HG02973 (cell line): Measurements from ENCODE around the gene GNPAT.
"Not testable (repeated sequence)": the region's sequence is repeated elsewhere in the genome, so short reads cannot be mapped to it uniquely, and the experiment has no call there.

Experiments used
- ATAC-seq: cut with Tn5 transposase; IDR thresholded peaks from one replicate; pipeline ENCODE4 v1.9.1; 2021; ENCODE audit warnings: moderate library complexity; ENCODE audit not compliant: unreplicated experiment

The GNPAT gene

DNA sequence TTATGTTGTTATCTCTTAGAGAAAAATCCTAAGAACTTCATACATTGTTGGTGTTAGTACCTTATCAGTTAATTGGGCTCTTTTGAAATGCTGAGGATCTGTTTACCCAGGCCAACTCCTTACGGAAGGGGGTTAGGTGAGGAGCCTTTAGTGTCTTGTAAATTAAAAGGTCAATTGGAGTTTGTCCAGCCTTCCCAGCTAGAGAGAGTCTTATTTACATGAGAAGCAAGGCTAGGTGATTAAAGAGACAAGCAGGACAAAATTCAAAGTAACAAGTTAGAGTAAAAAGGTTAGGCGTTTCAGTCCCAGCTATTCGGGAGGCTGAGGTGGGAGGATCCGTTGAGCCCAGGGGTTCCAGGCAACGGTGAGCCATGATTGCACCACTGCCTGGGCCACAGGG lies 28.7 kb upstream of the GNPAT start:
- ATAC-seq = not testable (repeated sequence)

DNA sequence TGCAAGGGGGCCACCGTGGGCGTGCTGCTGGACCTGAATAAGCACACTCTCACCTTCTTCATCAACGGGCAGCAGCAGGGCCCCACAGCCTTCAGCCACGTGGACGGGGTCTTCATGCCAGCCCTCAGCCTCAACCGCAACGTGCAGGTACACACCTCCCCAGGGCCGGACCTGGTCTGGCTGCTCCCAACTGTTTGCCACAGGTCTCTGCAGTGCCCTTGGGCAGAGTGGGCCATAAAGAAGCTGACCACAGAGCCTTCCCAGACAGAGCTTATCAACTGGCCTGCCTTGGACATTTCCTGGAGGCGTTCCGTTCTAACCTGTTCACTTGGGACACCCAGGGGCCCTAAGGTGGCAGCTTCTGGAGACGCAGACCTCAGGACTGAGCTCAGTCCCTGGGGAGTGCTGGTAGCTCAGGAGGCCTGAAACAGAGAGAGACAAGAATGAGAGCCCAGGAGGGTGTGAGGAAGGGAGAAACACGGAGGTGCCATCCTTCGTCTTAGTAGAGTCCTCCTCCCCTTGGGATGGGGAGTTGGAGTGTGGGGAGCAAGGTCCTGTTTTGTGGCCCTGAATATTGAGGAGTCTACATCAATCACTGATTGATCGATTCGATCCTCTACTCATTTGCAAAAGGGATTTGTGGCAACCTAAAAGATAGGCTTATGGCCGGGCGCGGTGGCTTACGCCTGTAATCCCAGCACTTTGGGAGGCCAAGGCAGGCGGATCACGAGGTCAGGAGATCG lies 27.0 kb upstream of the GNPAT start:
- ATAC-seq = no peak

DNA sequence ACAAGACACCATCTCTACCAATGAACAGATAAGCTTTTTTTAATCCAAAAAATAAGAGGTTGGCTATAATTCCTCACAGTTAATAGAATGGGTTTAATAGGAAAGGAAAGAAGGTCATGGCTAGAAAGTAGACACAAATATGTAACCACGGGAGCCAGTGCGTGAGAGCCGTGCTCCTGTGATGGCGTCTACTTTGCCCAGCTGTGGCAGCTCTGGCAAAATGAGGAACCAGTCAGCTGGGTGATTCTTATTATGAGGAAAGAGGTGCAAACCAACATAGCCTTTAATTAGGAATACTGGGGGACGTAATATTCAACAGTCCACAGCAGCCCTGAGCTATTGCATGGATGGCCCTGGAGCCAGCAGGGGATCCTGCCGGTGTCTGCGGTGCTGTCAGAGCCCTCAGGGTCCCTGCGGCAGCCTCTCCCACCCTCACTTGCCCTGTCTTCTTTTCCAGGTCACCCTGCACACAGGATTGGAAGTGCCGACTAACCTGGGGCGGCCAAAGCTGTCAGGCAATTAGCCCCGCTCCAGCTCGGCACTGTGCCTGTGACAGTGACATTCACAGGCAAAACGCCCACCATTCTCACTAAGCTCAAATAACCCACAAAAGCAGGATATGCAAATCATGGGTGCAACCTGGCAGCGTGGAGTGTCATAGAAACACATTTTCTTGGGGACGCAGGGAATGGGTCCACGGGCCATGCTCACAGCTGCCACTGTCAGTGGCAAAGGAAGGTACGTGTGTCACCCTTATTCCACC lies 25.9 kb upstream of the GNPAT start:
- ATAC-seq = no peak

DNA sequence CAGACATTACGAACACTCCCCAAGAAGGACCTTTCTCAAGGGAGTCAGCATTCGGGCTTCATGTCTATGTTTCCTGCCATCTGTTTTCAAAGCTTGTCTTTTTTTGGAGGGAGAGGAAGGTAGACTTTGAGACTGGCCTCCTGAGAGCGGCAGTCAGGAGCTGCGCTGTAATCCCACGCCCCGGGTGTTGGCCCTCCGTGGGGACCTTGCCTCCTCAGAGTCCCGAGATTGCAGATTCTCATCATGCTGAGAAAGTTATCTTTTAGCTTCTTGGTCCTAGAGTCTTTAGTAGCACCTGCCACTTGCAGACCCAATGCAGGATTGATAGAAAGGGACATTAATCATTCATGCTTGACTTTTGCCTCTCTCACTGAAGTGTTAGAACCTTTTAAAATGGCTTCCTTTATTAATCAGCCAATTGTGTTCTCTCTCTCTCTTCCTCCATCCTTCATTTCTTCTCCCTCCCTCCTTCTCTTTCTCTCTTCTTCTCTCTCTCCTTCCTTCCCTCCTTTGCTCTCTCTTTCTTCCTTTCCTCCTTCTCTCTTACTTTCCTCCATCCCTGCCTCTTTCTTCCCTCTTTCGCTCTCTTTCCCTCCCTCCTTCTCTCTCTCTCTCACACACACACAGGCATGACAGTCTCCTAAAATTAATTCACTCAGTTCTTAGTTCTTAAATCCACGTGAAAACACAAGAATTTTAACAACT lies 25.2 kb upstream of the GNPAT start:
- ATAC-seq = no peak

DNA sequence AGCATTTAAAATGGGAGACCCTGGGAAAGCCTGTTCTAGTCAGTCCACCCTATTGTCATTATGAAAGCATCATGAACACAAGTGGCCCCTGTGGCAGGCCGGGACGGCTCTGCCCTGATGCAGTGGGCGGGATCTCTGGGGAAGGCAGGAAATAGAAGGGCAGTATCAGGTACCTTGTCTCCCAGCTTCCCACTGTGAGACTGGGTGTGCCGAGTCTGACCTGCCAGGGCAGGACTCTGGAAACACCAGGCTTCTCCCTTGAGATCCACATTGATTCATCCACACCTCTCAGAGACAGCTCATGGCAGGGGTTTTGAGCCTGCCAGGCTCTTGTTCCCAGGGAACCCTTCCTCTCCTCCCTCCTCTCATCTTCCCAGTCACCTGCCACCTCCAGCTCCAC lies 24.5 kb upstream of the GNPAT start:
- ATAC-seq = no peak

DNA sequence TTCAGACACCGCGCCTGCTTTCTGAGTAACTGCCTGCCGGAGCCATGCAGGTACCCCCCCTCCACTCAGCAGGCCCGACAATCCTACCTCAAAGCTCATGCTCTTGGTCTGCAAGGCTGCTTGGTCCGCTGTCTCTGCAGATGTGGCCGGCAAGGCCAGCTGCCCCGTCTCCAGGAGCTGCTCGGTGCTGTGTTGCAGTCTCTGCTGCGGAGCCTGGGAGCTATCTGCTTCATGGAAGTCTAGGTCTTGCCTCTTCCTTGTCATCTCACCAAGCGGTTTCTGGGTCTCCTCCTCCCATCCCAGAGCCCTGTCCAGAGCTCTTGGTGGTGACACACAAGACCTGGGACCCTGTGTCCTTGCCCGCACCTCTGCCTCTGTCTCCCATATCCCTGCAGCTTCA lies 24.0 kb upstream of the GNPAT start:
- ATAC-seq = no peak

DNA sequence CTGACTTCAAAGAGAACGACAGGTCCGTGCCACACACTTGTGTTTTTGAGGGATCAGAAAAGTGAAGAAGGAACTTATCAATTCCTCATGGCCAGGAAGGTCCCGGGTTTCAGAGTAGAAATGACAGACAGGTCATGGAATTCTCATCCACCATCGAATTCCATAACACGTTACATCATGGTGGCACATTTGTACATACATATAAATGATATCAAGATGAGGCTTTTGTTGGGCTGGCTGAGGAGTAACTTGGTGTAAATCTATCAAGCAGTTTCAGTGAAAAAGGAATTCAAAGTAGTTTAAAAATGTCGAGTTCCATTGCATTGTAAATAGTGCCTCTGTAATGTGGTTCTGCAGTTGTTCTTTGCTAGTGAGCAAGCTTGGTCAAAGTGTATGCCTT lies 22.9 kb upstream of the GNPAT start:
- ATAC-seq = no peak

DNA sequence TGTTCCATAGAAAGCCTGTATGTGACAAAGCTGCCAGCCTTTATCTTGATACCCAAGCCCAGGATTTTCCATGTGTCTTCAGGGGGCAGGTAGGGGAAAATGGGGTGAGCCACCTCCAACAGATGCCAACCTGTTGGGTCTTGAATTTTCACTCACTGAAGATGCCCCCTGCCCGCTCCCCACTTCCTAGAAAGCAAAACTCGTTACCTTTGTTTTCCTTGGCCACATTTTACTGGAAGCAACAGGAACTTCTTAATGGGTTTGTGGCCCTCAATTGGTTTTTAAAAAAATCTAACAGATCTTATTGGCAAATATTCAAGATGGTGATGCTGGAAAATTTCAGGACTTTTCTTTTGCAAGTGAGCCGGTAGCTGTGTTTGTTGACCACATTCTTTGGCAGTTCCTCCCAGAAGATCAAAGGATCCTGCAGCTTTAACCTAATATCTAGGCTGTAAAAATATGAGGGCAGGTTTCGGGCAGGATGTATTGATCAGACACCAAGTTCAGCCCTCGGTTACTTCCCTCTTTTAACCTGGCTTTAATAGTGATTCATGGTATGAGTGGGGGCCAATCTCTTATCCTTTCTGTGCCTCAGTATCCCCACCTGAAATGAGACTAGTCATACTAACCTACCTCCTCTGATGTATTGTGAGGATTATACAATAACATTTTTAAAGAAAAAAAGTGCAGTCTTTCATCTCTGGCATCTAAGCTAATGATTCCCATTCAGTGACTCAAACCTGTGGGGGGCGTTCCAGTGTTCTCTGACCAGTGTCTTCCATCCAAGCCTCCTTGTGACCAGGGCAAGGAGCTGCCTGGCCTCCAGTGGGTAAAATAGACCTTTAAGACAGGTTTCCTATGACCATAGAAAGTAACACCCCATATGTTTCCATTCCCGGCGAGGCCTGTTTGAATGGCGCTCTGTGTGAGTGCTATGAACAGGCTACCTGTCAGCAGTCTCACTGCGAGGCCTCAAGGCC lies 21.3 kb upstream of the GNPAT start:
- no peak for ATAC-seq

DNA sequence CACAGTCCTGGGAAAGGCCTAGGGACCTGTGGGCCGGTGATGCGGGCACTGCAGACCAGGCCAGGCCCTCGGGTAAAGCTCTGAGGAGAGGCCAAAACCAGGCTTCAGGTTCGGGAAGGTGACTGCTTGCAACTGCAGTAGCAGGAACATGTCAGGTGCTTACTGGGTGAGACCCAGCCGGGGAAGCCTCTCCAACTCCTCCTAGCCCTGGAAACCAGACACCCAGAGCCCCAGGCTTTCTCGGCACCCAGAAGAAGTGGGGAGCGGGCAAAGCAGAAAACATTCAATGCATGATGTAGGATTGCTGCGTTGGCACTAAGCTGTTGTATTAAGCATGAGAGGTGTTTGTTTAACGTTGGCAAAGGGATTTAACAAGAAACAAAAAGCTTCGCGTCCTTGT lies 20.2 kb upstream of the GNPAT start:
- ATAC-seq = no peak

DNA sequence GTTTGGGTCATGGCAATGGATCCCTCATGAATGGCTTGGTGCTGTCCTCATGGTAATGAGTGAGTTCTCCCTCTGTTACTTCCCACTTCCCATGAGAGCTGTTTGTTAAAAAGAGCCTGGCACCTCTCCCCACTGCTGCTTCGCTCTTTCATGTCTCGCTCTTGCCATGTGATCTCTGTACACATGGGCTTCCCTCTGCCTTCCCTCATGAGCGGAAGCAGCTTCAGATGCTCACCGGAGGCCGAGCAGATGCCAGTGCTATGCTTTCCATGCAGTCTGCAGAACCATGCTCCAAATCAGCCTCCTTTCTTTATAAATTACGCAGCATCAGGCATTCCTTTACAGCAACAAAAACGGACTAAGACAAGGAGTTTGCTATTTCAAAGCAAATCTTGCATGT lies 14.9 kb upstream of the GNPAT start:
- no peak for ATAC-seq

DNA sequence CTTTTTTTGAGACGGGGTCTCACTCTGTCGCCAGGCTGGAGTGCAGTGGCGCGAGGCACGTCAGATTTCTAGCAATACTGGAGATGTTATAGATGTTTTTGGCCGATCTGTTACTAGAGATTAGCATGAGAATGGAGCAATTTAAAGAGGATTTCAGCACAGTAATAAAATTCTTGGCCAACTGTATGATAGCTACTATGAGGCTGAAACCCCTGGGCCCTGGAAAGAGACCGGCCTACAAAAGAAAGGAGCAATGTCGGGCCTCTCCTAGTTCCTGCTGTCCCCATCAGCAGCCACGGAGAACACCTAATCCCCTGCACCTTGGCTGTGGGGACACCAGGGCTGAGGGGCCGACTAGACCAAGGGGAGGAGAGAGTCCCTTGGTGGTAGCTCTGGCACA lies 9.5 kb upstream of the GNPAT start:
- ATAC-seq = no peak

DNA sequence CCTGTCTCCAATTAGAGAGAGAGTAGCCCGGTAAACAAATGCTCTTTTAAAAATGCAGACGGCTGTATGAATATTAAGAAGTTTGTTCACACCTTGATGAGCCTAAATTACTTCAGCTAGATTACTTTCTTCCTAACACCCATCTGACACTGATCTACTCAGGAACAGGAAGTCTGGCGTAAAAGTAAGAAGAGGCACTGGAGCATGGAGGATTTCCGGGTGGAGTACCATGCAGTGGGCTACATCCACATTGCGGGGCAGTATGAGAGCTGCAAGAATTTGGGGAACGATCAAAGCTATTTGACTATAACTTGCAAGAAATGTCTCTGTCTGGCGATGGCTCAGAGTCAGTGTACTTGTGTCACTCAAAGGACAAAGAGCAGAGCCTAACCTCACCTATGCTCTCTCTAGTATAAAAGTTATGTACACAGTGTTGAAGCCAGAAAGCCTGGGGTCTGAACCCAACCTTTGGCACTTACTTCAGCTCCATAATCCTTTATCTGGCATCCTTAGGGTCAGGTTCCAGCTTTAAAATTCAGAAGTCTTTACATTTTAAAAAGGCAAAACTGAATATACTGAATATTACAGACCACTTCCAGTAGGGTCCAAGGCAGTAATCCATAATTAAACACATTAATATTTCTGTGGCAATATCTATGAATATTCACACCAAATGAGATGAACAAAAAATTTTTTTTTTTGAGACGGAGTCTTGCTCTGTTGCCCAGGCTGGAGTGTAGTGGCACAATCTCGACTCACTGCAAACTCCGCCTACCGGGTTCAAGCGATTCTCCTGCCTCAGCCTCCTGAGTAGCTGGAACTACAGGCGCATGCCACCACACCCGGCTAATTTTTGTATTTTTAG lies 7.9 kb upstream of the GNPAT start:
- ATAC-seq = no peak

DNA sequence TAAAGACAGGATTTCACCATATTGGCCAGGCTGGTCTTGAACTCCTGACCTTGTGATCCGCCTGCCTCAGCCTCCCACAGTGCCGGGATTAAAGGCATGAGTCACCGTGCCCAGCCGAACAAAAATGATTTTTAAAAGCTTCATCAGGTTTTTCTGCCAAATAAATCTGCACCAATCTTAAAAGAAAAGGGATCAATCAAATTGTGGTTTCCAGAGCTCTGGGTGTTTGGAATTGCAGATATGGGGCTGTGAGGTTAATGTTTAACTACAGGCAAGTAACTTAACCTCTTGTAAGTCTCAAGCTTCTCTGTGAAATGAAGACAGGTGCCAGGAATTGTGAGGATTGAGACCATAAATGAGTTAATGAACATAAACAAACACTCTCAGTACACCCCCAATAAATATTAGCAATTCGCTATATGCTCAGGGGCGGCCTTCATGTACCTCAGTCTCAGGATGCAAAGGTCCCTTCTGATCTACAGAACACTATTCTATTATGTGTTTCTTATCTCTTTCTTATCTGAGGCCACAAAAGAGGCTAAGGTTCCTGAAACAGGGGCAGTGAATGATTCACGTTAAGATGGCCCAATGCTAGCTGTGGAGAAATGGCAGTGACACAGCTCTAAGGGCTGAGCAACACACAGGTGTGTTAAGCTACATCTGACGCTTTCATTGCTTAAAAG lies 7.1 kb upstream of the GNPAT start:
- no peak for ATAC-seq

DNA sequence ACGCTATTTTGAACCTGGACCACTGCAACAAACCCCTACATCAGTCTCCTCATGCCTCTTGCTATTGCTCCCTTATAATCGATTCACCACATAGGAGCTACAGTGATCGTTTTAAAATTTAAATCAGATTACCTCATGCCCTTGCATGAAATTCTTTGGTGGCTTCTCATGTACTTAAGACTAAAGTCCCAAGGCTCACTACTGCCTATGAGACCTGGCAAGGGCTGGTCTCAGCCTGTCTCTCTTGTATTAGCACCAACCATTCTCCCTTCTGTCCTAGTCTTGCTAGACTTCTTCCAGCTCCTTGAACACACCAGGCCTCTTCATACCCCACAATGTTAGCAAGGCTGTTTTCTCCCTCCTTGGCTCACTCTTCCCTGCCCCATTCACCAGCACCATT lies 6.5 kb upstream of the GNPAT start:
- no peak for ATAC-seq

DNA sequence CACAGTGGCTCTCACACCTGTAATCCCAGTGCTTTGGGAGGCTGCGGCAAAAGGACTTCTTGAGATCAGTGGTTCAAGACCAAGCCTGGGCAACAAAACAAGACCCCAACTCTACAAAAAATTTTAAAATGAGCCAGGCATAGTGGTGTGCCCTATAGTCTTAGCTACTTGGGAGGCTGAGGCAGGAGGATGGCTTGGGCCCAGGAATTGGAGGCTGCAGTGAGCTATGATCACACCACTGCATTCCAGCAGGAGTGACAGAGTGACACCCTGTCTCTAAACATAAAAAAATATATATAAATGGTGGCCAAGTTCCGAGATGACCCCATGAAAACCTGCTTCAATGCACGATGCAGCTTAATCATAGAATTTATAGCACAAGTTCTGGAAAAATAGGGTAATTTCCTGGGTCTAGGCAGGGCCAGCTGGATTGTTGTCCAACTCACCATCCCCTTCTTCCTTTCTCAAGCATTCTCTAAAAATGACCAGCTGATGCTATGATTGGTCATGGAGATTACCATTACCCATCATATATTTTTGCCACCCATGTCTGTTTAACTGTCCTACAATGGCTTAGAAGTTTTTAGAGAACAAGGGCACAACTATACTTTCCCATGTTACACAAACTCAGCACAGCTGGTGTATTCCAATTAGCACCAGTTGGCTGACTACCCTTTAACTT lies 5.3 kb upstream of the GNPAT start:
- no peak for ATAC-seq

DNA sequence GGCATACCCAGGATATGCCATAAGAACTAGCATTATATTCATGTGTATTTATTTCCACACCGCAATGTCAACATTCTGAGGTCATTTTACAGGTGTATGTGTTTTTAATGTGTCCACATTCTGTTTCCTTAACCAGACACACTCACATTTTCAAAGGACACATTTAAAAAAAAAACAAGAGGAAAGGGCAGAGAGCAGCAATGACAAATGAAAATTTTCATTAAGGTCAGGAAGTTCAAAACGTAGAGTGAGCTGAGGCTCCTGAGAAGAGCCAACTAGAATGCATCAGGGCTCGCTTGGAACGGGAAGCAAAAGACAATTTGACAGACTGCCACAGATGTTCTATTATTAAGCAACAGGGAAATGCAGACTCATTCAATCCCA lies 4.8 kb upstream of the GNPAT start:
- no peak for ATAC-seq

DNA sequence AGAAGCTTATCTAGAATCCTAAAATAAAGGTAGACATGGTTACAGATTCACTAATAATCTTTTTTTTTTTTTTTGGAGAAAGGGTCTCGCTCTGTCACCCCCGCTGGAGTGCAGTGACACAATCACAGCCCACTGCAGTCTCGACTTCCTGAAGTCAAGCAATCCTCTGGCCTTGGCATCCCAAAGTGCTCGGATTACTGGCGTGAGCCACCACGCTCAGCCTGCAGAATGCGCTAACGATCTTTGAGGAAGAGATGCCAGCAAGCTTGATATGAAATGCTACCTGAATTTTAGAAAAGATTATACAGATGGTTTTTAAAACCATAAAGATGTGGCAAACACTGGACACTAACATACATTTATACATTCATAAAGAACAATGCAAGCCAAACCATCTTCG lies 4.1 kb upstream of the GNPAT start:
- no peak for ATAC-seq

DNA sequence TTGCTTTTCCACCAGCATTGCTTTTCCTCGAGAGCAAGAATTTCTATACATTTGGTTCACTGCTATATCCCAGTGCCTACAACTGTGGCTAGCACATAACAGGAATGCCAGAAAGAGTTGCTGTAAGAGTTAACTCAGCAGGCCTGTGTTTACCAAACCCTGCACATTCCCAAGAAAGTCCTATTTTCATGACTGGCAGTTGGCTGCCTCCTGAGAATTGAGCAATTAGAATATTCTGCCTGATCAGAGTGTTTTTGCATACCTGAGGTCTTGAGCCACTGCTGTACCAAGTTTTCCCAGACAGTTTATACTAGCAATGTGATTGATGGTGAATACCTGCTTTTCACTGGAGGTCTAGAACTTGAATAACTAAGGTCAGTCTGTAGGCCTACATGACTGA lies 2.7 kb upstream of the GNPAT start:
- ATAC-seq = no peak

DNA sequence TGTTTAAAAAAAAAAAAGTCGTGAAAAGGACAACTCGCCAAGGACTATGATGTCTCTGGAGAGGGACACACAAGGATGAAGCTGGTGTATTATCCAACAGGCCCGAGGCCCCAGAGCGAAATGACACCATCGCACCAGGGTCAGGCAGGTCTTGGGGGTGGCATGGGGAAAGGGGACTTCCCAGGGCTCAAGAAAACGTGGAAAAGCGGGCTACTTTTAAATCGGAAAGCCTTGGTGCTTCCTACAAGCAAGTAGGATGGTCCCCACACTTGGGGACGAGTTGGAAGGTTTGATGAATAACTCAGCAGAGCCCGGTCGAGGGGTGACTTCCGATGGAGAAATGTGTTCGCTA lies 505 bp upstream of the GNPAT start:
- no peak for ATAC-seq
